Motor neuron (in vitro differentiated cells): ENCODE results near the gene SH3D19. TPM values are rescaled to one million over a fixed set of nuclear protein-coding genes. Genes with fewer than 3 reads are reported as not detected.

Experiments
- total RNA-seq, 8 experiments: library from RNA; unstranded; fragments of 300-600 nt; gene quantifications; 2 replicates each; pipeline versions ENCODE4 v1.2.3 to v1.2.4, GENCODE V29; 2022

The SH3D19 gene
- total RNA-seq, 8 experiments from 2014 or later: 3.4 to 28.9 (median 6.8) TPM

Other genes starting within 250 kb of the SH3D19 start
- 1,000 to 10,000 TPM; 2,006 to 5,121 (median 2,647) TPM for gene RPS3A, start 226.0 kb downstream of the SH3D19 start, total RNA-seq
- 1 to 10 TPM in 1 of 8 experiments, under 1 TPM in 2, not detected in 5; 0.50 to 1.1 (median 0.71) TPM for gene PRSS48, start 48.4 kb downstream of the SH3D19 start, total RNA-seq
- 1 to 10 TPM in 3 of 8 experiments, under 1 TPM in 5; 0.17 to 2.3 (median 0.64) TPM for gene FHIP1A, start 83.6 kb upstream of the SH3D19 start, total RNA-seq